ENCODE data around the gene PRKCE.

DNA sequence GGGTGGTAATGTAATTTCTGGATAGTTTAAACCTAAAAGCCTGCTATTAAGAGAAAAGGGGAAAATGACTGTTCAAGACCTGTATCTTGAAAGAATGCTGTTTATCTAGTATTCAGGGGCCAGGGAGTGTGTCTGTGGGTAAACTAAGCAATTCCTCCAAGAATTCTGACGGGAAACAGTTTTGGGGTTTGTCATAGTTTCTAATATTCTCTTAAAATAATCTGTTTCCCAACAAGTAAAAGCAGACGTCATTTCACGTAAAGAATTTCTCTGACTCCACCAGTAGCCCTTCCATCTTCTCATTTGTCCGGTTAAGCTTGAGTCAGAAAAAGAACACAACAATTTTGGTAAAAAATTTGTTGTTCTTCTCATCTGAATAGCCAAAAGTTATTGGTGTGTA lies 413.7 kb downstream of the PRKCE start:
- TF ChIP-seq CTCF (IDR thresholded peaks at IDR 0.05) (no peak), POLR2A (IDR thresholded peaks at IDR 0.05) (no peak)
